Mesenchymal stem cell (in vitro differentiated cells and primary cell): ENCODE measurements around the gene SPATA3.

Experiments
- DNase-seq: peaks from one replicate; pipeline ENCODE4 v3.0.0-alpha.2; 2013
- H2AFZ ChIP-seq: one replicate; pipeline ENCODE4 v1.6.1; 2013; ENCODE audit warnings: low read depth, mild to moderate bottlenecking, control low read depth, inconsistent platforms, low read length, moderate library complexity
- H2AK5ac ChIP-seq: 2 replicates; pipeline ENCODE4 v1.6.1; 2013; ENCODE audit warnings: low read length, moderate library complexity, mild to moderate bottlenecking, inconsistent platforms; ENCODE audit not compliant: severe bottlenecking
- H2BK120ac ChIP-seq: one replicate; pipeline ENCODE4 v1.6.1; 2013; ENCODE audit warnings: low read depth, mild to moderate bottlenecking, inconsistent platforms, low read length, moderate library complexity
- H2BK12ac ChIP-seq, 2 experiments: one replicate each; pipeline ENCODE4 v1.6.1; 2013; ENCODE audit warnings: inconsistent platforms in 2 of 2, low read length in 2 of 2, mild to moderate bottlenecking in 2 of 2, moderate library complexity in 2 of 2, control low read depth in 1 of 2
- H2BK15ac ChIP-seq: one replicate; pipeline ENCODE4 v1.6.1; 2013; ENCODE audit warnings: mild to moderate bottlenecking, low read depth, inconsistent platforms; ENCODE audit not compliant: poor library complexity, severe bottlenecking
- H2BK5ac ChIP-seq: 2 replicates; pipeline ENCODE4 v1.6.1; 2013; ENCODE audit warnings: low read depth, mild to moderate bottlenecking, low read length, control low read depth, inconsistent platforms; ENCODE audit not compliant: poor library complexity, severe bottlenecking
- H3K14ac ChIP-seq, 2 experiments: one replicate each; pipeline ENCODE4 v1.6.1; 2013; ENCODE audit warnings: inconsistent platforms in 2 of 2, low read length in 2 of 2, control low read depth in 1 of 2, mild to moderate bottlenecking in 1 of 2, moderate library complexity in 1 of 2
- H3K18ac ChIP-seq, 2 experiments: one replicate each; pipeline ENCODE4 v1.6.1; 2013; ENCODE audit warnings: inconsistent platforms in 2 of 2, low read length in 2 of 2, control low read depth in 1 of 2, low read depth in 1 of 2, mild to moderate bottlenecking in 1 of 2
- H3K23ac ChIP-seq, 2 experiments: one replicate each; pipeline ENCODE4 v1.6.1; 2013; ENCODE audit warnings: inconsistent platforms in 2 of 2, low read length in 2 of 2, mild to moderate bottlenecking in 2 of 2, moderate library complexity in 2 of 2, control low read depth in 1 of 2
- H3K27ac ChIP-seq: 2 replicates; pipeline ENCODE4 v1.5.1; 2013; ENCODE audit warnings: mild to moderate bottlenecking, moderate library complexity, low read length, control low read depth, inconsistent platforms; ENCODE audit not compliant: poor library complexity, severe bottlenecking
- H3K27me3 ChIP-seq, 2 experiments: 2 replicates each; pipeline versions ENCODE4 v1.6.1 to v1.7.0; 2013; ENCODE audit warnings: low read length in 2 of 2, mild to moderate bottlenecking in 2 of 2, moderate library complexity in 2 of 2, control low read depth in 1 of 2, inconsistent platforms in 1 of 2; ENCODE audit not compliant: control insufficient read depth in 1 of 2, insufficient read depth in 1 of 2
- H3K36me3 ChIP-seq, 2 experiments: 2 replicates each; pipeline versions ENCODE4 v1.6.1 to v1.7.0; 2013; ENCODE audit warnings: low read length in 2 of 2, control low read depth in 1 of 2, inconsistent platforms in 1 of 2, low read depth in 1 of 2, mild to moderate bottlenecking in 1 of 2; ENCODE audit not compliant: insufficient read depth in 2 of 2, control insufficient read depth in 1 of 2
- H3K4ac ChIP-seq, 2 experiments: one replicate each; pipeline ENCODE4 v1.6.1; 2013; ENCODE audit warnings: inconsistent platforms in 2 of 2, low read length in 2 of 2, mild to moderate bottlenecking in 2 of 2, moderate library complexity in 2 of 2, control low read depth in 1 of 2, low read depth in 1 of 2
- H3K4me1 ChIP-seq: 2 replicates; pipeline ENCODE4 v1.6.1; 2013; ENCODE audit warnings: low read depth, low read length, control low read depth; ENCODE audit not compliant: control insufficient read depth, insufficient read depth
- H3K4me2 ChIP-seq: 2 replicates; pipeline ENCODE4 v1.6.1; 2013; ENCODE audit warnings: low read length, mild to moderate bottlenecking, inconsistent platforms; ENCODE audit not compliant: poor library complexity, severe bottlenecking
- H3K4me3 ChIP-seq, 2 experiments: 2 replicates each; pipeline versions ENCODE4 v1.5.1 to v1.7.0; 2013; ENCODE audit warnings: low read length in 2 of 2, mild to moderate bottlenecking in 2 of 2, control low read depth in 1 of 2, low read depth in 1 of 2; ENCODE audit not compliant: insufficient read depth in 1 of 2
- H3K79me1 ChIP-seq: replicated peaks from 2 replicates; pipeline ENCODE4 v1.6.1; 2013; ENCODE audit warnings: mild to moderate bottlenecking, control low read depth, low read length, inconsistent platforms; ENCODE audit not compliant: poor library complexity, severe bottlenecking
- H3K9ac ChIP-seq: 2 replicates; pipeline ENCODE4 v1.7.0; 2013; ENCODE audit warnings: mild to moderate bottlenecking, low read length, moderate library complexity
- H3K9me3 ChIP-seq: 2 replicates; pipeline ENCODE4 v1.7.0; 2013; ENCODE audit warnings: mild to moderate bottlenecking, low read length; ENCODE audit not compliant: control insufficient read depth
- H4K8ac ChIP-seq: one replicate; pipeline ENCODE4 v1.6.1; 2013; ENCODE audit warnings: inconsistent platforms, mild to moderate bottlenecking, low read length, moderate library complexity
- H4K91ac ChIP-seq: one replicate; pipeline ENCODE4 v1.6.1; 2013; ENCODE audit warnings: mild to moderate bottlenecking, low read length, inconsistent platforms
- WGBS: methylation state at CpG from one replicate; pipeline ENCODE4 v1.1.7; 2013; ENCODE audit warnings: mixed read lengths; 5-methylcytosine and 5-hydroxymethylcytosine counted together

SPATA3 gene

DNA sequence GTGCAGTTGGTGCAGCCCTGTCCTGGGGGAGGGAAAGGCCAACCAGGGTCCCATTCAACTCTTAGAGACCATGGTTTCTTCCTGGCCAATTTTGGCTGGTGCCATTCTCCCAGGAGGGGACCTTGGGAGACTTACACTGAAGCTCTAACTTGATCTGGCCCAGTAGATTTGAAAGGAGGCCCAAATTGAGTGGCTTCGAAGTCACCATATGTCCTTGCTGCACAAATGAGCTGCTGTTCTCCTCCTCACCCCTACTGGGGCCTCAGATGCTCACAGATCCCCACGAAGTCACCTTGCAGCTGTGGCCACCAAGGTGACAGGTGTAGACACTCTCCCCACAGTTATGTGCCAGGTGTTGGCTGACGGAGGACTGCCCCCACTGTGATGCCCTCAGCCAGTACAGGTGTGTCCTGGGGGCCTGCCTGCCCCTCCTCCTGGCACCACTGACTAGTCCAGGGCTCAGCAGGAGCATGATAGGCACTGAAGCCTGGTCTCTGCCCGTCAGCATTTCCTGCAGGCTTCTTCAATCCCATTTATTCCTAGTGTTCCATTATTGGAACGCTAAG, 36.7 kb downstream of the SPATA3 start:
- H4K8ac ChIP-seq: no peak overlapping the region
- H2BK12ac ChIP-seq: no peak overlapping the region
- H3K4ac ChIP-seq: no peak overlapping the region
- H3K27ac ChIP-seq: no peak overlapping the region
- H2BK15ac ChIP-seq: no peak overlapping the region
- H2AK5ac ChIP-seq: no peak overlapping the region
- H3K9ac ChIP-seq: no peak overlapping the region
- no peak overlapping the region for H3K23ac ChIP-seq
- H3K4me3 ChIP-seq: no peak overlapping the region
- H3K9me3 ChIP-seq: no peaks in the 10 kb centered on the region
- H3K18ac ChIP-seq: no peak overlapping the region
- no peaks in the 10 kb centered on the region for H3K79me1 ChIP-seq
- no peak for DNase-seq
- WGBS: 57% methylated on average over 5 of the region's 5 CpGs
- no peaks in the 10 kb centered on the region for H3K36me3 ChIP-seq
- no peak overlapping the region for H4K91ac ChIP-seq
- no peak overlapping the region for H2BK120ac ChIP-seq
- H3K4me1 ChIP-seq: peaks cover 10% of the 10 kb centered on the region
- H3K14ac ChIP-seq: no peak overlapping the region
- H3K4me2 ChIP-seq: no peak overlapping the region
- H3K27me3 ChIP-seq: peaks cover 61 to 69% of the 10 kb centered on the region in 2 experiments
- H2AFZ ChIP-seq: no peak overlapping the region
- H2BK5ac ChIP-seq: no peak overlapping the region

DNA sequence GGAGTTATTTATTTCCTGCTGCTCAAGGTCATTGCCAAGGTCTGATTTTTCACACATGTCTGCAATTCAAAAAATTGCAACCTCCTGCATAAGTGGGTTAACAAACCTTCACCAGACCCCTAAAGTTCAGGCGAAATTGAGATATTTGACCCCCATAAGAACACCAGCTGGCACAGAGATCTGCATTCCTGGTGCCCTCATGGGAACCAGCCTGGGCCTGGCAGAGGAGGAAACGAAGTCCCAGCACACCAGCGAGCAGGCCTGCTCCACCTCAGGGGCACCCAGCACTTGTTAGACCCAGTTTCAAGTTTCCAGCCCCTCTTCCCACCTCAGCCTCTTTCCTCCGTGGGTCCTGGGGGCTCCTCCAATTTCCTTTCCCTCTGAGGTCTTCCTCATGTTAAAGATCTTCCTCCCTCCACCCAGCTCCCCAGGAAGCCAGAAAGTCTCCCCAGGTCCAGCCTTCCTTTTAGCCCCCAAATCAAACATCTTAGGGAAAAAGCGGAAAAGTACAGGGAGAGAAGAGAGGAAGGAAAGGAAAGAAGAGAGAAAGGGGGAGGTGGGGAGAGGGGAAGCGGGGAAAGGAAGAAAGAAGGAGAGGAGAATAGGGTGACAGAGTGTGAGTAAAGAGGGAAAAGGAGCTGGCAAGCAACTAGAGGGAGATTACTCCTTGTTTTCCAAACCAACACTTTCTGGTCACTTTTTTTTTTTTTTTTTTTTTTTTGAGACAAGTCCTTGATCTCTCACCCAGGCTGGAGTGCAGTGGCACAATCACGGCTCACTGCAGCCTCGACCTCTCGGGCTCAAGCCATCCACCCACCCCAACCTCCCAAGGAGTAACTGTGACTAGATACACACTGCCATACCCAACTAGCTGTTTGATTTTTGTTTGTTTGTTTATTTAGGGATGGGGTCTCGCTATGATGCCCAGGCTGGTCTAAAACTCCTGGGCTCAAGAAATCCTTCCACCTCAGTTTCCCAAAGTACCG, 37.5 kb downstream of the SPATA3 start:
- peaks cover 16% of the 10 kb centered on the region for H3K4me1 ChIP-seq
- no peaks in the 10 kb centered on the region for H3K9me3 ChIP-seq
- no peak overlapping the region for H3K9ac ChIP-seq
- no peak overlapping the region for H4K8ac ChIP-seq
- no peak overlapping the region for H2AK5ac ChIP-seq
- H3K79me1 ChIP-seq: no peaks in the 10 kb centered on the region
- H2AFZ ChIP-seq: no peak overlapping the region
- DNase-seq: no peak
- peaks cover 0 to 2% of the 10 kb centered on the region in 2 experiments for H3K36me3 ChIP-seq
- H2BK15ac ChIP-seq: no peak overlapping the region
- H3K18ac ChIP-seq: no peak overlapping the region
- H3K27ac ChIP-seq: no peak overlapping the region
- H3K14ac ChIP-seq: no peak overlapping the region
- no peak overlapping the region for H2BK12ac ChIP-seq
- no peak overlapping the region for H3K23ac ChIP-seq
- H4K91ac ChIP-seq: no peak overlapping the region
- no peak overlapping the region for H2BK5ac ChIP-seq
- H3K4ac ChIP-seq: no peak overlapping the region
- H2BK120ac ChIP-seq: no peak overlapping the region
- WGBS: 57% methylated on average over 6 of the region's 11 CpGs
- H3K4me2 ChIP-seq: no peak overlapping the region
- H3K4me3 ChIP-seq: no peak overlapping the region
- H3K27me3 ChIP-seq: peaks cover 62 to 69% of the 10 kb centered on the region in 2 experiments

- Histone ChIP-seq H2AK5ac (no peak overlapping the region), H3K4me3 (no peak overlapping the region), H3K27me3 (peaks cover 70 to 77% of the 10 kb centered on the region in 2 experiments), H3K23ac (no peak overlapping the region), H3K9me3 (no peaks in the 10 kb centered on the region), H3K4me1 (peaks cover 16% of the 10 kb centered on the region), H2BK120ac (no peak overlapping the region), H2BK15ac (no peak overlapping the region), H3K36me3 (peaks cover 0 to 2% of the 10 kb centered on the region in 2 experiments), H3K9ac (no peak overlapping the region), H4K8ac (no peak overlapping the region), H2BK5ac (no peak overlapping the region), H3K4me2 (no peak overlapping the region), H3K79me1 (no peaks in the 10 kb centered on the region), H3K18ac (no peak overlapping the region), H3K27ac (no peak overlapping the region), H2AFZ (no peak overlapping the region), H3K4ac (no peak overlapping the region), H2BK12ac (no peak overlapping the region), H3K14ac (no peak overlapping the region), H4K91ac (no peak overlapping the region)
- DNase-seq: no peak
- 70% methylated on average over 2 of the region's 4 CpGs for WGBS
Measured at GRCh38 chr2:231034291-231034882, 38.5 kb downstream of the SPATA3 start.

GRCh38 chr2:231036131-231036530, 40.2 kb downstream of the SPATA3 start:
- peaks cover 16% of the 10 kb centered on the region for H3K4me1 ChIP-seq
- no peaks in the 10 kb centered on the region for H3K79me1 ChIP-seq
- H3K27ac ChIP-seq: no peak overlapping the region
- H3K36me3 ChIP-seq: peaks cover 0 to 2% of the 10 kb centered on the region in 2 experiments
- H2BK15ac ChIP-seq: no peak overlapping the region
- WGBS: 72% methylated on average over 4 of the region's 4 CpGs
- peaks cover 82 to 90% of the 10 kb centered on the region in 2 experiments for H3K27me3 ChIP-seq
- H3K4ac ChIP-seq: no peak overlapping the region
- H3K9me3 ChIP-seq: no peaks in the 10 kb centered on the region
- H2AFZ ChIP-seq: no peak overlapping the region
- H2BK120ac ChIP-seq: no peak overlapping the region
- no peak overlapping the region for H4K8ac ChIP-seq
- no peak overlapping the region for H4K91ac ChIP-seq
- H3K14ac ChIP-seq: no peak overlapping the region
- H3K4me2 ChIP-seq: no peak overlapping the region
- H2BK5ac ChIP-seq: no peak overlapping the region
- no peak overlapping the region for H3K9ac ChIP-seq
- no peak overlapping the region for H3K4me3 ChIP-seq
- H3K18ac ChIP-seq: no peak overlapping the region
- no peak overlapping the region for H2BK12ac ChIP-seq
- peak overlapping the region in 1 of 2 experiments; percentile 31 for H3K23ac ChIP-seq
- no peak for DNase-seq
- no peak overlapping the region for H2AK5ac ChIP-seq
